Neuron (in vitro differentiated cells): ENCODE data around the gene NPHP1.
"Not testable (repeated sequence)": the region's sequence is repeated elsewhere in the genome, so short reads cannot be mapped to it uniquely, and the experiment has no call there.

Source experiments
- H2AFZ ChIP-seq: one replicate; pipeline ENCODE4 v1.6.1; 2013; ENCODE audit warnings: low read depth, mild to moderate bottlenecking, inconsistent platforms, low read length, moderate library complexity
- H3K27me3 ChIP-seq: one replicate; pipeline ENCODE4 v1.6.1; 2013; ENCODE audit warnings: low read length; ENCODE audit not compliant: insufficient read depth
- H3K36me3 ChIP-seq: one replicate; pipeline ENCODE4 v1.6.1; 2013; ENCODE audit warnings: low read length; ENCODE audit not compliant: insufficient read depth
- H3K4me1 ChIP-seq: one replicate; pipeline ENCODE4 v1.6.1; 2013; ENCODE audit warnings: low read length; ENCODE audit not compliant: insufficient read depth
- H3K4me3 ChIP-seq: 2 replicates; pipeline ENCODE4 v1.5.1; 2013; ENCODE audit warnings: mild to moderate bottlenecking, low read length, moderate library complexity
- H3K9me3 ChIP-seq: one replicate; pipeline ENCODE4 v1.6.1; 2013; ENCODE audit warnings: low read length

NPHP1 gene

GRCh38 chr2:110100880-110101279, 103.9 kb downstream of the NPHP1 start:
- not testable (repeated sequence) for H3K4me3 ChIP-seq, H3K36me3 ChIP-seq, H3K27me3 ChIP-seq, H3K4me1 ChIP-seq, H3K9me3 ChIP-seq, H2AFZ ChIP-seq

GRCh38 chr2:110100480-110100879, 104.3 kb downstream of the NPHP1 start:
- H3K4me1 ChIP-seq = no peaks in the 10 kb centered on the region
- H3K27me3 ChIP-seq = no peaks in the 10 kb centered on the region
- no peak overlapping the region for H2AFZ ChIP-seq
- no peaks in the 10 kb centered on the region for H3K9me3 ChIP-seq
- H3K4me3 ChIP-seq = no peak overlapping the region
- H3K36me3 ChIP-seq = no peaks in the 10 kb centered on the region

GRCh38 chr2:110099471-110100225, 105.2 kb downstream of the NPHP1 start:
- H3K4me3 ChIP-seq = no peak overlapping the region
- no peaks in the 10 kb centered on the region for H3K4me1 ChIP-seq
- no peaks in the 10 kb centered on the region for H3K9me3 ChIP-seq
- no peak overlapping the region for H2AFZ ChIP-seq
- H3K27me3 ChIP-seq = no peaks in the 10 kb centered on the region
- no peaks in the 10 kb centered on the region for H3K36me3 ChIP-seq

- H3K36me3 ChIP-seq = no peaks in the 10 kb centered on the region
- no peaks in the 10 kb centered on the region for H3K27me3 ChIP-seq
- H2AFZ ChIP-seq = no peak overlapping the region
- no peaks in the 10 kb centered on the region for H3K9me3 ChIP-seq
- no peak overlapping the region for H3K4me3 ChIP-seq
- H3K4me1 ChIP-seq = no peaks in the 10 kb centered on the region
Measured at GRCh38 chr2:110099038-110099425, 105.8 kb downstream of the NPHP1 start.

- Histone ChIP-seq H3K27me3 (no peaks in the 10 kb centered on the region), H2AFZ (no peak overlapping the region), H3K36me3 (no peaks in the 10 kb centered on the region), H3K9me3 (no peaks in the 10 kb centered on the region), H3K4me1 (no peaks in the 10 kb centered on the region), H3K4me3 (no peak overlapping the region)
Measured at GRCh38 chr2:110097506-110098220, 107.2 kb downstream of the NPHP1 start.

GRCh38 chr2:110095994-110096633, 108.7 kb downstream of the NPHP1 start:
- no peaks in the 10 kb centered on the region for H3K27me3 ChIP-seq
- H2AFZ ChIP-seq = no peak overlapping the region
- no peaks in the 10 kb centered on the region for H3K9me3 ChIP-seq
- H3K4me1 ChIP-seq = no peaks in the 10 kb centered on the region
- H3K4me3 ChIP-seq = no peak overlapping the region
- H3K36me3 ChIP-seq = no peaks in the 10 kb centered on the region

GRCh38 chr2:110094884-110095534, 109.8 kb downstream of the NPHP1 start:
- H3K36me3 ChIP-seq, H3K9me3 ChIP-seq, H3K27me3 ChIP-seq, H2AFZ ChIP-seq, H3K4me3 ChIP-seq, H3K4me1 ChIP-seq: not testable (repeated sequence)

GRCh38 chr2:110093924-110094323, 110.9 kb downstream of the NPHP1 start:
- not testable (repeated sequence) for H3K4me1 ChIP-seq, H3K9me3 ChIP-seq, H3K36me3 ChIP-seq, H3K4me3 ChIP-seq, H2AFZ ChIP-seq, H3K27me3 ChIP-seq

GRCh38 chr2:110090164-110090563, 114.6 kb downstream of the NPHP1 start:
- H3K4me3 ChIP-seq = not testable (repeated sequence)

GRCh38 chr2:110083757-110084156, 121.1 kb downstream of the NPHP1 start:
- not testable (repeated sequence) for H3K27me3 ChIP-seq, H2AFZ ChIP-seq, H3K4me1 ChIP-seq, H3K36me3 ChIP-seq, H3K9me3 ChIP-seq, H3K4me3 ChIP-seq

More at GRCh38 chr2:110090164-110090563, 114.6 kb downstream of the NPHP1 start:
- H3K27me3 ChIP-seq, H3K9me3 ChIP-seq, H2AFZ ChIP-seq, H3K36me3 ChIP-seq, H3K4me1 ChIP-seq: not testable (repeated sequence)

GRCh38 chr2:110083162-110083561, 121.7 kb downstream of the NPHP1 start:
- not testable (repeated sequence) for H3K4me1 ChIP-seq, H3K36me3 ChIP-seq, H3K4me3 ChIP-seq, H3K27me3 ChIP-seq, H2AFZ ChIP-seq, H3K9me3 ChIP-seq

- not testable (repeated sequence) for H3K4me3 ChIP-seq, H3K4me1 ChIP-seq, H3K27me3 ChIP-seq, H3K36me3 ChIP-seq, H3K9me3 ChIP-seq, H2AFZ ChIP-seq
Measured at GRCh38 chr2:110078104-110078503, 126.7 kb downstream of the NPHP1 start.

GRCh38 chr2:110075896-110076295, 128.9 kb downstream of the NPHP1 start:
- H2AFZ ChIP-seq, H3K4me3 ChIP-seq, H3K36me3 ChIP-seq, H3K27me3 ChIP-seq, H3K4me1 ChIP-seq, H3K9me3 ChIP-seq: not testable (repeated sequence)
